K562 (cell line): ENCODE data around the gene SLC18A3. TPM values are rescaled to one million over a fixed set of nuclear protein-coding genes. Genes with fewer than 3 reads are reported as not detected.

Experiments used
- ATAC-seq: fragments of 200-7000 bp; cut with Tn5 transposase; 3 replicates; pipeline ENCODE4 v1.9.1; 2020; ENCODE audit warnings: moderate library complexity
- BruUV-seq: library from RNA; stranded (reverse); fragments of 400-500 nt; replicated peaks from 2 replicates; lab custom pipeline; 2021; lab: Mats Ljungman, UMichigan
- CTCF ChIA-PET: fragments of 300-600 bp; formaldehyde crosslinking; extraction: SDS; loops from one replicate; lab custom pipeline; 2021; ENCODE audit warnings: low intra/inter-chr PET ratio; lab: Yijun Ruan, JAX
- POLR2A ChIA-PET: fragments of 300-600, 350-650 bp; sonication (Branson Sonifier 250); formaldehyde crosslinking; extraction: SDS; loops from one replicate; lab custom pipeline; 2021; ENCODE audit warnings: antibody characterized with exemption, inconsistent platforms; lab: Yijun Ruan, JAX
- DNase-seq, 4 experiments: peaks; one replicate each; pipeline versions ENCODE4 v3.0.0 to v3.0.0-alpha.2; 2011 to 2018; ENCODE audit warnings: low spot score in 3 of 4, mixed read lengths in 3 of 4; ENCODE audit errors: extremely low read depth in 1 of 4
- FAIRE-seq: peaks from 2 replicates; lab custom pipeline; 2011; peaks lifted over from hg19 to GRCh38; lab: Jason Lieb, UNC
- H2AFZ ChIP-seq: 2 replicates; pipeline ENCODE4 v1.6.0; 2011; ENCODE audit warnings: low read depth, low read length, control low read depth, inconsistent platforms
- H3K27ac ChIP-seq: fragments of 200-600 bp; 3 replicates; pipeline ENCODE4 v1.8.0; 2011; ENCODE audit warnings: low read depth, mild to moderate bottlenecking, control low read depth, inconsistent platforms, low read length, moderate library complexity, mixed read lengths; ENCODE audit errors: extremely low read depth
- H3K27me3 ChIP-seq, 2 experiments: fragments of 300-600 bp in 1 of 2; 2 replicates in 1 of 2; 3 replicates in 1 of 2; pipeline versions ENCODE4 v1.6.0 to v1.8.0; 2011; ENCODE audit warnings: inconsistent platforms in 2 of 2, low read length in 2 of 2, mild to moderate bottlenecking in 1 of 2, mixed read lengths in 1 of 2, moderate library complexity in 1 of 2; ENCODE audit not compliant: control insufficient read depth in 2 of 2, insufficient read depth in 2 of 2
- H3K36me3 ChIP-seq: fragments of 300-600 bp; 3 replicates; pipeline ENCODE4 v1.8.0; 2011; ENCODE audit warnings: mild to moderate bottlenecking, low read length, inconsistent platforms; ENCODE audit not compliant: control insufficient read depth, insufficient read depth
- H3K4me1 ChIP-seq, 2 experiments: fragments of 200-600 bp in 1 of 2; replicated peaks in 1 of 2; 2 replicates in 1 of 2; 3 replicates in 1 of 2; pipeline versions ENCODE4 v1.5.1 to v1.8.0; 2011; ENCODE audit warnings: inconsistent platforms in 2 of 2, low read length in 2 of 2, mild to moderate bottlenecking in 1 of 2, mixed read lengths in 1 of 2, moderate library complexity in 1 of 2; ENCODE audit not compliant: control insufficient read depth in 2 of 2, insufficient read depth in 2 of 2
- H3K4me2 ChIP-seq: 2 replicates; pipeline ENCODE4 v1.6.1; 2011; ENCODE audit warnings: low read length, control low read depth, inconsistent platforms, mixed read lengths; ENCODE audit not compliant: insufficient read depth
- H3K4me3 ChIP-seq: fragments of 200-600 bp; sonication (generic), shearing (Covaris generic); 2 replicates; pipeline ENCODE4 v1.5.1; 2016; ENCODE audit warnings: control low read depth, inconsistent platforms
- H3K79me2 ChIP-seq: fragments of 200-600 bp; 3 replicates; pipeline ENCODE4 v1.8.0; 2011; ENCODE audit warnings: low read length, inconsistent platforms; ENCODE audit not compliant: control insufficient read depth, insufficient read depth
- H3K9ac ChIP-seq, 2 experiments: 2 replicates each; pipeline versions ENCODE4 v1.6.0 to v1.6.1; 2011; ENCODE audit warnings: low read depth in 2 of 2, low read length in 2 of 2, control low read depth in 1 of 2, inconsistent platforms in 1 of 2, mild to moderate bottlenecking in 1 of 2, mixed read lengths in 1 of 2; ENCODE audit not compliant: insufficient read depth in 1 of 2
- H3K9me1 ChIP-seq: one replicate; pipeline ENCODE4 v1.6.0; 2011; ENCODE audit warnings: inconsistent platforms, mild to moderate bottlenecking, low read length, moderate library complexity; ENCODE audit not compliant: control insufficient read depth, insufficient read depth
- H3K9me3 ChIP-seq: replicated peaks from 2 replicates; pipeline ENCODE4 v1.5.1; 2011; ENCODE audit warnings: low read depth, low read length, inconsistent platforms; ENCODE audit not compliant: control insufficient read depth, insufficient read depth
- H4K20me1 ChIP-seq: replicated peaks from 2 replicates; pipeline ENCODE4 v1.6.1; 2011; ENCODE audit warnings: low read length, inconsistent platforms, mixed read lengths; ENCODE audit not compliant: control insufficient read depth, insufficient read depth
- BCOR ChIP-seq: fragments of 450-650 bp; IDR thresholded peaks from 2 replicates; pipeline ENCODE4 v1.6.1; 2016
- BRD9 ChIP-seq: fragments of 450-650 bp; IDR thresholded peaks from 2 replicates; pipeline ENCODE4 v1.6.1; 2018; ENCODE audit warnings: low read depth; ENCODE audit not compliant: partially characterized antibody
- C11orf30 ChIP-seq: fragments of 450-650 bp; IDR thresholded peaks from 2 replicates; pipeline ENCODE4 v1.6.1; 2016; ENCODE audit warnings: low read depth, mild to moderate bottlenecking
- CHCHD3 ChIP-seq: fragments of 250-450 bp; sonication (Bioruptor Pico); IDR thresholded peaks from 2 replicates; pipeline ENCODE4 v2.1.2; 2022; ENCODE audit warnings: mild to moderate bottlenecking
- CHD2 ChIP-seq: IDR thresholded peaks from 2 replicates; pipeline ENCODE4 v1.6.1; 2011; ENCODE audit warnings: low read depth, low read length
- CSDE1 ChIP-seq, 2 experiments: fragments of 450-650 bp; IDR thresholded peaks; 2 replicates each; pipeline ENCODE4 v1.6.1; 2016; ENCODE audit warnings: mild to moderate bottlenecking in 1 of 2
- CTCFL ChIP-seq: IDR thresholded peaks from 2 replicates; pipeline ENCODE4 v1.6.1; 2011; ENCODE audit warnings: borderline replicate concordance, low read depth, mild to moderate bottlenecking, moderate library complexity, low read length; ENCODE audit not compliant: insufficient read depth, poor library complexity, severe bottlenecking
- ILF3 ChIP-seq: fragments of 450-650 bp; IDR thresholded peaks from 2 replicates; pipeline ENCODE4 v1.6.1; 2018; ENCODE audit warnings: antibody characterized with exemption, mild to moderate bottlenecking, moderate library complexity, borderline replicate concordance
- PRMT5 ChIP-seq: sonication (generic); formaldehyde crosslinking; IDR thresholded peaks from 2 replicates; pipeline ENCODE4 v1.5.0; 2020; ENCODE audit warnings: missing genetic modification reagents
- RCOR1 ChIP-seq, 2 experiments: IDR thresholded peaks; 2 replicates each; pipeline ENCODE4 v1.6.1; 2012; ENCODE audit warnings: low read depth in 2 of 2, low read length in 2 of 2, borderline replicate concordance in 1 of 2, improper control_type of control experiment in 1 of 2
- STAG1 ChIP-seq: sonication (generic); formaldehyde crosslinking; IDR thresholded peaks from 2 replicates; pipeline ENCODE4 v1.5.0; 2020; ENCODE audit warnings: missing genetic modification reagents, borderline replicate concordance
- STAT6 ChIP-seq: sonication (generic); formaldehyde crosslinking; IDR thresholded peaks from 2 replicates; pipeline ENCODE4 v1.8.1; 2023; ENCODE audit warnings: mild to moderate bottlenecking, missing genetic modification reagents
- SUPT5H ChIP-seq: fragments of 450-650 bp; IDR thresholded peaks from 2 replicates; pipeline ENCODE4 v1.6.1; 2016
- WHSC1 ChIP-seq: IDR thresholded peaks from one replicate; pipeline ENCODE4 v1.6.1; 2012; ENCODE audit warnings: low read length, control low read depth, inconsistent platforms
- ZBTB9 ChIP-seq: fragments of 450-650 bp; formaldehyde crosslinking; IDR thresholded peaks from 2 replicates; pipeline ENCODE4 v1.4.0; 2020; ENCODE audit warnings: mild to moderate bottlenecking, moderate library complexity
- ZNF384 ChIP-seq: IDR thresholded peaks from 2 replicates; pipeline ENCODE4 v1.6.1; 2012; ENCODE audit warnings: low read depth, low read length, improper control_type of control experiment
- WGBS: fragments of 100-300 bp; shearing (Covaris generic); methylation state at CpG from one replicate; pipeline ENCODE4 v1.1.6; 2016; ENCODE audit warnings: low coverage, mixed read lengths; ENCODE audit not compliant: insufficient coverage; ENCODE audit errors: missing lambda C conversion rate; 5-methylcytosine and 5-hydroxymethylcytosine counted together
- in situ Hi-C: fragments of 300-500 bp; cut with MboI; formaldehyde crosslinking; loops from 4 replicates; pipeline ENCODE4 v1.15.0; 2018; ENCODE audit warnings: inconsistent platforms, mixed read lengths
- intact Hi-C: fragments of 100-400 bp; cut with micrococcal nuclease; formaldehyde crosslinking; loops from 2 replicates; pipeline ENCODE4 v1.14.2; 2022
- polyA plus RNA-seq, 8 experiments: library from polyadenylated mRNA; depleted of rRNA in 4 of 8; stranded (reverse) in 5 of 8; unstranded in 3 of 8; fragments of >200 nt; fragmentation: Nextera tagmentation in 2 of 8; fragmentation: Illumina TruSeq in 1 of 8; extraction: Ambion mirVana in 2 of 8; extraction: Trizol in 1 of 8; gene quantifications; 2 replicates each; pipeline versions ENCODE4 v1.2.1 to v1.2.3, GENCODE V29; 2011 to 2014; ENCODE audit warnings: inconsistent platforms in 1 of 8, missing spikeins in 1 of 8
- total RNA-seq, 7 experiments: library from RNA; depleted of rRNA in 6 of 7; stranded (reverse); fragments of >200 nt in 6 of 7; fragmentation: Illumina TruSeq in 2 of 7; extraction: Trizol in 2 of 7; gene quantifications; 2 replicates each; pipeline versions ENCODE4 v1.2.1 to v1.2.3, GENCODE V29; 2011 to 2021; ENCODE audit warnings: low replicate concordance in 1 of 7

The SLC18A3 gene
- total and polyA plus RNA-seq, 9 of the 15 experiments (the other 6 are each of a cell fraction or from before 2014, with no cell fraction given): not detected

GRCh38 chr10:49592726-49593563 lies 17.2 kb upstream of the SLC18A3 start:
- Histone ChIP-seq H3K9me3 (no peaks in the 10 kb centered on the region), H3K36me3 (no peaks in the 10 kb centered on the region), H3K4me1 (peaks cover 0 to 3% of the 10 kb centered on the region in 2 experiments; a peak in 2 of 5 replicates), H3K9me1 (no peaks in the 10 kb centered on the region), H3K27me3 (peaks cover 0 to 16% of the 10 kb centered on the region in 2 experiments; a peak in 1 of 5 replicates), H2AFZ (no peak overlapping the region; the same call in 1 of the 2 replicates), H3K4me3 (no peak overlapping the region), H3K9ac (no peak overlapping the region), H3K79me2 (no peaks in the 10 kb centered on the region), H3K4me2 (no peak overlapping the region; the same call in 1 of the 2 replicates), H4K20me1 (no peaks in the 10 kb centered on the region; the same call in 1 of the 2 replicates), H3K27ac (no peak overlapping the region)
- FAIRE-seq (peak; percentile 97), ATAC-seq (peak; percentile 90), DNase-seq (peak; percentile 75 to 79 (median 76))
- intact Hi-C loops: loop anchor here (1.0 to 10.0 kb wide), 4 partner anchors 154 to 631 kb away; no protein-coding TSS in a partner anchor
- in situ Hi-C loops: loop anchor here (25.0 kb wide), 1 partner anchor 644 kb away; no protein-coding TSS in a partner anchor
- BruUV-seq: no TSS peak
- ChIA-PET POLR2A (interaction anchor here (0.6 to 1.1 kb wide), 3 partner anchors 37 to 130 kb away, joined by 3 to 4 read pairs (median 4); no protein-coding TSS in a partner anchor), CTCF (interaction anchor here (0.6 to 0.9 kb wide), 4 partner anchors 325 to 1321 kb away, joined by 3 to 4 read pairs (median 3); no protein-coding TSS in a partner anchor)
- 4% methylated on average over 9 of the region's 9 CpGs for WGBS
- no peak for TF ChIP-seq ILF3
- peak; percentile 42; the same call in 1 of the 2 replicates for TF ChIP-seq STAG1 (CRISPR knock-in tag)
- TF ChIP-seq C11orf30: no peak
- TF ChIP-seq CHD2: no peak
- no peak for TF ChIP-seq CHCHD3 (CRISPR knock-in tag)
- TF ChIP-seq PRMT5 (CRISPR knock-in tag): no peak
- TF ChIP-seq BRD9: no peak
- no peak for TF ChIP-seq BCOR
- peak; percentile 55 for TF ChIP-seq CTCFL
- TF ChIP-seq CSDE1 (IDR thresholded peaks at IDR 0.05): no peak
- 0 out of 4 replicates have a peak, but pooled peaks of 1 of the 2 experiments have one; percentile 18 for TF ChIP-seq RCOR1 (IDR thresholded peaks at IDR 0.05; ENCODE audit: borderline replicate concordance in 1 of 2, low read depth in 2 of 2, low read length in 2 of 2)
- no peak for TF ChIP-seq ZBTB9 (CRISPR knock-in tag)
- no peak for TF ChIP-seq WHSC1
- TF ChIP-seq SUPT5H: no peak
- TF ChIP-seq STAT6 (CRISPR knock-in tag): no peak
- no peak for TF ChIP-seq ZNF384
